ENCODE measurements around the gene WHAMM.
"Not testable (repeated sequence)": the region's sequence is repeated elsewhere in the genome, so short reads cannot be mapped to it uniquely, and the experiment has no call there.

Gene WHAMM

GRCh38 chr15:82799183-82799841 is 10.1 kb upstream of the WHAMM start:
- no peak for DNase-seq (ENCODE audit: low read depth in 2 of 3, low spot score in 1 of 3)

- DNase-seq (ENCODE audit: low read depth in 2 of 3, low spot score in 1 of 3), result no peak
These were observed 6.9 kb upstream of the WHAMM start for GRCh38 chr15:82802497-82802896.

GRCh38 chr15:82803793-82804574 is 5.4 kb upstream of the WHAMM start:
- no peak for DNase-seq (ENCODE audit: low read depth in 2 of 3, low spot score in 1 of 3)

DNA sequence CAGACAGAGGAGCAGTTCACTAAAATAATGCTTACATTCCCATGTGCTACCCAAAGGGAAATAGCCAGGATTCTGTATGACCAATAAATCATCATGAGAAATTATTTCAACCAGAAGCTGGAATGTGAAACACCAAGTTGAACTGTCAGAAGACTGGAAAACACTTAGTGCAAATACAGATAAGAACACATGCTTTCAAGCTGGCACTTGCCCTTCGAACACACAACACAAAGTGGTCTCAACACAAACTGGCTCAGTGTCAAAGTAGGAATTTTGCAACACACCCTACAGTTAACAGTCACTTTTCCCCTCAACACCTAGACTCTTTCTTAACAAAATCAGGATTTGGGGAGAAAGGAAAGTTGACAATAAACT is 4.9 kb upstream of the WHAMM start:
- no peak for DNase-seq (ENCODE audit: low read depth in 2 of 3, low spot score in 1 of 3)

DNA sequence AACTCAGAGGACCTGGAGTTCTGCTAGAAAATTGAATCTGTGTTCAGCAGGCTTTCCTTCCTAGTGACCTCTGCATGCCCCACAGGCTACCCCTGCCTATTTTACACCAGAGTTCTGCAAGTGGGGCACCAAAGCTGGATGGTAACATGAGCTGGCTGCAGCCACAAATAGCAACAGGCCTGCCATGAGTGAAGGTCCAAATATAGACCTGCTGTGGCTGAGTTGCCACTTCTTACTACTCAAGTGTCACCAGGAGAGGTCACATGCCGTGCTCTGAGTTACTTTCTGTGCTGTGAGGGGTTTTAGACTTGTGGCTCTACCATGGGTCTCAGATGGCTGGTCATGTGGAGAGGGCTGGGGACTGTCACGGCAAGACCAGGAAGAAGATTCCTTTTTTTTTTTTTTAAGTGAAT is 3.4 kb upstream of the WHAMM start, which contains the start of gene FSD2:
FSD2 (minus strand) TSS at position 76 of the 413 bp plus-strand sequence. CDS start 18,679 bp downstream, outside the sequence.
- no peak for DNase-seq (ENCODE audit: low read depth in 2 of 3, low spot score in 1 of 3)

DNA sequence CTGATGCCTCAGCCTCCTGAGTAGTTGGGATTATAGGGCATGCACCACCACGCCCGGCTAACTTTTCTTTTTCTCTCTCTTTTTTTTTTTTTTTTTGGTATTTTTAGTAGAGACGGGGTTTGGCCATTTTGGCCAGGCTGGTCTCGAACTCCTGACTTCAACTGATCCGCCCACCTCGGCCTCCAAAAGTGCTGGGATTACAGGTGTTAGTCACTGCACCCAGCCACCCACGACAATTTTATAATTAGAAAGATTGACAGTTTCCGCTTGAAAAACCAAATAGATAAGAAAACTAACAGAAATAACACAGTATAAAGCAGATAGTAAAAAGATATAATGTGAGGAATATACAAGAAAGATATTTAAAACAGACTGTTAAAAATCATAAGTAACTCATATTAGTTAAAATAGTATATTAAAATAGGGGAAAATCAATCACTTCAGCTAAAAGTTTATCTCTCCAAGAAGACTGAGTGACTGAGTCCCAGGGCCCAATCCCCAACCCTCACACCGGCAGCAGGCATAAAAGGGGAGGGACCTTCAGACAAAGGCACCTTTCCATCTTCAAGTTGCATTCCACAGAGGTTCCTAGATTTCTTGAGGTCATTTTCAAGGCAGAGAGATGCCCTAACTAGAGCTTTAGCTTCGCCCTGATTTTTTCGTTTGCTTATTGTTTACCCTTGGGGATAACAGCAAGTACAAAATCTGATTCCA is 1.4 kb upstream of the WHAMM start:
- DNase-seq (ENCODE audit: low read depth in 2 of 3, low spot score in 1 of 3), result no peak

- DNase-seq (ENCODE audit: low read depth in 2 of 3, low spot score in 1 of 3), result no peak
These were observed 790 bp upstream of the WHAMM start for GRCh38 chr15:82808634-82809041.

DNA sequence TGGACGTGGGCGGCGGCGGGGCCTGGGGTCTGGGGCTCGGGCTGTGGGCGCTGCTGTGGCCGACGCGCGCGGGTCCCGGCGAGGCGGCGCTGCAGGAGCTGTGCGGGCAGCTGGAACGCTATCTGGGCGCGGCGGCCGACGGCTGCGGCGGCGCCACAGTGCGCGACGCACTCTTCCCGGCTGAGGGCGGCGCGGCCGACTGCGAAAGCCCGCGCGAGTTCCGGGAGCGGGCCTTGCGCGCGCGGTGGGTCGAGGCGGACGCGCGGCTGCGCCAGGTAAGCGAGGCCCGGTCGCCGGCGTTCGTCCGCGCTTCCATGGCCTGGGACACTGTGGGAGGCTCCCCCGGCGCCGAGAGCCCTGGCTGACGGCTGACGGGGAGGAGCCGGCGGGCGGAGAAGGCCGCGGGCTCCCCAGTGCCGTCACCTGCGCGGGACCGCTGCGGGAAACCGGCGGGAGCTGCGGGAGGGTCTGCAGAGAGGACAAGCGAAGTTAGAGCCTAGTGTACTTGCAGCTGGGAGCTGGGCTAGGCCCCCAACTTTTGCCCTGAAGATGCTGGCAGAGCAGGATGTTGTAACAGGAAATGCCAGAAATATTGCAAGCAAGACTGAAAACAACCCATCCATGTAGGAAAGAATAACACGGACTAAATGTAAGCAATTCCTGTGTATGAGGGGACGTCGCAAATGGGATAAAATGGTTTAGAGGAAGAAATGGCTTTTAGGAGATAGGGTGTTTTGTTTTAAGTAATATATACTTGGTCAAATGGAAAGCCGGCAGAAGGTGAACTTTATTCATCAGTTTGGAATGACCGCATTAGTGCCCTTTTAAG is 847 bp downstream of the WHAMM start:
- peak in 1 of 3 donors; percentile 16 for DNase-seq (ENCODE audit: low read depth in 2 of 3, low spot score in 1 of 3)

- DNase-seq (ENCODE audit: low read depth in 2 of 3, low spot score in 1 of 3), result peak in 2 of 3 donors; percentile 18 to 40
These were observed 1.5 kb downstream of the WHAMM start for GRCh38 chr15:82810890-82811426.

- DNase-seq (ENCODE audit: low read depth in 2 of 3, low spot score in 1 of 3), result no peak
These were observed 3.6 kb downstream of the WHAMM start for GRCh38 chr15:82812994-82813393.

DNA sequence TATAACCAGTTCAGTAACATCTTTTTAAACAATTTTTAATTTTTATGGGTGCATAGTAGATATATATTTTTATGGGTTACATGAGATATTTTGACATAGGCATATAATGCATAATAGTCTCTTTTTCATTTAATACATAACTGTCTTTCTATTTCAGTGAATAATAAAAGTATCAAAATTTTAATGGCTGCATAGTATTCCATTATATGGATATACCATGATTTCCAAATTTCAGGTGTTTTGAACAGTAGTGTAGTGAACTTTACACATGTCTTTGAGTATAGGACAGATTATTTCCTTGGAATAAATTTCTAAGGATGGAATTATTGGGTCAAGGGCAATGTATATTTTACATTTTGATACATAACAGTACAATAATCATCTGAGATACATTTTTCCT is 10.7 kb downstream of the WHAMM start:
- no peak for DNase-seq (ENCODE audit: low read depth in 2 of 3, low spot score in 1 of 3)

DNA sequence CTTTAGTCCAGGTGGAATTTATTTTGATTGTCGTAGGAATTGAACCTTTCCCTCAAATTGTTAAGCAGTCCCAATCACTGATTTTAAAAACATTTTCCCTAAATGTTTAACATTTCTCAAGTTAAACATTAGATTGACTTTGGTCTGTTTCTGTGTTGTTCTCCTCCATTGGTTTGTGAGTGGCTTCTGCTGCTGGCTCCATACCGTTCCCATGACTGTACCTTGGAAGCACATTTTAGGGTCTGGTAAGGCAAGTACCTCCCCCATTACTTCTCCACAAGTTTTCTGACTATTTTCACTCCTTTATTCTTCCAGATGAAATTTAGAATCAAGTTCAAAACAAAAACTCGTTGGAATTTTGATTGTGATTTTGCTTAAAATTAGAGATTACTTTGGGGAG is 12.0 kb downstream of the WHAMM start:
- not testable (repeated sequence) for DNase-seq (ENCODE audit: low read depth in 2 of 3, low spot score in 1 of 3)

DNA sequence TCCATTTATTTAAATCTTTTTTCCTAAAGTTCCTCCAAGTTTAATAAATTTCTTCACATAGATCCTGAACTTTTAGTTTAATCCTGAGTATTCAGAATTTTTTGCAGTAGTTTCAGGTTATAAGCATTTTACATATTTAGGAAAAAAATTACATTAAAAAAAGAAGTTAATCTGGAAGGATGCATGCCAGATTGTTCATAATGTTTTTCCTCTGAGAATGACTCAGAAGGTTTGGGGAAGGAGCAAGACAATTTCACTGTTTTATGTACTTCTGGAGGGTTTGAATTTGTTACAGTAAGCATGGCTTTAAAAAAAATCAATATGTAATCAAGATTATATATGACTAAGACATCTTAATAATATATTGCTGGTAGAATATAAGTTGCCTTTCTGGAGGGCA is 12.4 kb downstream of the WHAMM start:
- DNase-seq (ENCODE audit: low read depth in 2 of 3, low spot score in 1 of 3), result not testable (repeated sequence)

GRCh38 chr15:82823049-82823448 is 13.6 kb downstream of the WHAMM start:
- DNase-seq (ENCODE audit: low read depth in 2 of 3, low spot score in 1 of 3), result no peak

DNA sequence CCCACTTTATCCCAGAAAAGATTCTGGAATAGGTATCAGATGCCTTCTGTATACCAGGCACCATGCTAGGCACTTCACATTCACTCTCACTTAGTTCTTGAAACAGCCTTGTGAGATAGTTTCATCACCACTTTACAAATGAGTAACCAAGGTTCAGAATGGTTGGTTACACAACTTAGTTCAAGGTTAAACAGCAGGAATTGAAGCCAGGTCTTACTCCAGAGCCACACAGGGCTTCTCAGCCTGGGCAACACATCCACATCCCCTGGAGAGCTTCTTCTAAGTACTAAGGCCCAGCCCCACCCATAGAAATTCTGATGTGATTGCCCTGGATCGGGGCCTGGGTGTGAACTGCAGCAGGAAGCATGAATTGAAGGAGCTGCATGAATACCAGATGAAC is 18.6 kb downstream of the WHAMM start:
- no peak for DNase-seq (ENCODE audit: low read depth in 2 of 3, low spot score in 1 of 3)

GRCh38 chr15:82829234-82829633 is 19.8 kb downstream of the WHAMM start:
- DNase-seq (ENCODE audit: low read depth in 2 of 3, low spot score in 1 of 3), result no peak

- no peak for DNase-seq (ENCODE audit: low read depth in 2 of 3, low spot score in 1 of 3)
These were observed 21.2 kb downstream of the WHAMM start for GRCh38 chr15:82830427-82831173.

- DNase-seq (ENCODE audit: low read depth in 2 of 3, low spot score in 1 of 3), result no peak
These were observed 22.6 kb downstream of the WHAMM start for GRCh38 chr15:82831894-82832600.

GRCh38 chr15:82832601-82833361 is 23.4 kb downstream of the WHAMM start:
- DNase-seq (ENCODE audit: low read depth in 2 of 3, low spot score in 1 of 3), result peak in 2 of 3 donors; percentile 25 to 44
